ENCODE data around the gene ADH4.

DNA sequence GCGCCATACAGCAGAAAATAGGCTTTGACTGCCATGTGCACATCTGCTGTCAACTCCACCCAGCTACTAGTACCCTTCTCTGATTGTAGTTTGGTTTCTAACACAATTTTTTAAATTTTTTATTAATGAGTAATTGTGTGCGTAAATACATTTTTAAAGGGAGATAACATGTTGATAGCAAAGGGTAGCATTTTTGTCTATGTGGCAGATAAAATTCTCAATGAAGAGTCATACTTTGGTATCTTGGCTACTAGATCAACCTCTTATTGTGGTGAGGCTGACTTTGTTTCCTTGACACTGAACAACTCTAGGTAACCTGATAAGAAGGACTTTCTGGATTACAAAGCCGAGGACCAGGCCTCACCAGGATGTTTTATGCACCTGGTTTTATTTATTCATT, 9.5 kb downstream of the ADH4 start:
- no peak for TF ChIP-seq EZH2 (optimal IDR thresholded peaks at IDR 0.05; ENCODE audit: low read depth, low read length)
- TF ChIP-seq, protein P1, sequence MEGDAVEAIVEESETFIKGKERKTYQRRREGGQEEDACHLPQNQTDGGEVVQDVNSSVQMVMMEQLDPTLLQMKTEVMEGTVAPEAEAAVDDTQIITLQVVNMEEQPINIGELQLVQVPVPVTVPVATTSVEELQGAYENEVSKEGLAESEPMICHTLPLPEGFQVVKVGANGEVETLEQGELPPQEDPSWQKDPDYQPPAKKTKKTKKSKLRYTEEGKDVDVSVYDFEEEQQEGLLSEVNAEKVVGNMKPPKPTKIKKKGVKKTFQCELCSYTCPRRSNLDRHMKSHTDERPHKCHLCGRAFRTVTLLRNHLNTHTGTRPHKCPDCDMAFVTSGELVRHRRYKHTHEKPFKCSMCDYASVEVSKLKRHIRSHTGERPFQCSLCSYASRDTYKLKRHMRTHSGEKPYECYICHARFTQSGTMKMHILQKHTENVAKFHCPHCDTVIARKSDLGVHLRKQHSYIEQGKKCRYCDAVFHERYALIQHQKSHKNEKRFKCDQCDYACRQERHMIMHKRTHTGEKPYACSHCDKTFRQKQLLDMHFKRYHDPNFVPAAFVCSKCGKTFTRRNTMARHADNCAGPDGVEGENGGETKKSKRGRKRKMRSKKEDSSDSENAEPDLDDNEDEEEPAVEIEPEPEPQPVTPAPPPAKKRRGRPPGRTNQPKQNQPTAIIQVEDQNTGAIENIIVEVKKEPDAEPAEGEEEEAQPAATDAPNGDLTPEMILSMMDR (IDR thresholded peaks at IDR 0.05; ENCODE audit: low read length) = no peak
- TF ChIP-seq EZH2phosphoT487 (IDR thresholded peaks at IDR 0.05; ENCODE audit: low read length) = no peak

All from MM.1S (cell line).